CD14-positive monocyte (primary cell): ENCODE measurements around the gene GLG1. TPM values are rescaled to one million over a fixed set of nuclear protein-coding genes. Genes with fewer than 3 reads are reported as not detected.

ENCODE experiments used
- DNase-seq, 3 donors: peaks; one replicate each; pipeline ENCODE4 v3.0.0-alpha.2; 2011 to 2022
- H2AFZ ChIP-seq: 2 replicates; pipeline ENCODE4 v1.6.0; 2012; ENCODE audit warnings: mild to moderate bottlenecking, low read depth, low read length, inconsistent platforms; ENCODE audit not compliant: insufficient read depth, poor library complexity, severe bottlenecking
- H3K27ac ChIP-seq, 2 donors: 1 replicate in 1 of 2; 2 replicates in 1 of 2; pipeline ENCODE4 v1.5.1; 2012 to 2013; ENCODE audit warnings: low read length in 2 of 2, control low read depth in 1 of 2, inconsistent platforms in 1 of 2, low read depth in 1 of 2, mild to moderate bottlenecking in 1 of 2
- H3K27me3 ChIP-seq, 2 donors: one replicate each; pipeline versions ENCODE4 v1.6.0 to v1.6.1; 2011 to 2013; ENCODE audit warnings: low read length in 2 of 2; ENCODE audit not compliant: control insufficient read depth in 2 of 2, insufficient read depth in 2 of 2
- H3K36me3 ChIP-seq, 2 donors: replicated peaks in 1 of 2; 1 replicate in 1 of 2; 2 replicates in 1 of 2; pipeline versions ENCODE4 v1.5.1 to v1.6.1; 2012 to 2013; ENCODE audit warnings: low read length in 2 of 2, control low read depth in 1 of 2, inconsistent platforms in 1 of 2, mild to moderate bottlenecking in 1 of 2; ENCODE audit not compliant: insufficient read depth in 2 of 2, control insufficient read depth in 1 of 2
- H3K4me1 ChIP-seq, 2 donors: 1 replicate in 1 of 2; 2 replicates in 1 of 2; pipeline versions ENCODE4 v1.5.1 to v1.6.1; 2012 to 2013; ENCODE audit warnings: low read length in 2 of 2, control low read depth in 1 of 2, inconsistent platforms in 1 of 2, mild to moderate bottlenecking in 1 of 2, moderate library complexity in 1 of 2; ENCODE audit not compliant: insufficient read depth in 2 of 2, control insufficient read depth in 1 of 2
- H3K4me2 ChIP-seq: replicated peaks from 2 replicates; pipeline ENCODE3; 2012; ENCODE audit warnings: low read length, moderate library complexity, mild to moderate bottlenecking; ENCODE audit not compliant: poor library complexity, severe bottlenecking; ENCODE audit errors: extremely low read depth
- H3K4me3 ChIP-seq, 3 experiments: fragments of 200-600 bp in 1 of 3; sonication (generic) in 1 of 3; replicated peaks in 1 of 3; 1 replicate in 2 of 3; 2 replicates in 1 of 3; pipeline ENCODE4 v1.5.1; 2011 to 2013; ENCODE audit warnings: low read length in 3 of 3, mild to moderate bottlenecking in 3 of 3, control low read depth in 2 of 3, low read depth in 2 of 3, inconsistent platforms in 1 of 3, moderate library complexity in 1 of 3
- H3K79me2 ChIP-seq: 2 replicates; pipeline ENCODE4 v1.6.0; 2012; ENCODE audit warnings: mild to moderate bottlenecking, control low read depth, inconsistent platforms, low read length, moderate library complexity; ENCODE audit not compliant: insufficient read depth
- H3K9ac ChIP-seq: 2 replicates; pipeline ENCODE4 v1.6.0; 2017; ENCODE audit warnings: low read length, mild to moderate bottlenecking; ENCODE audit not compliant: insufficient read depth, poor library complexity, severe bottlenecking
- H3K9me3 ChIP-seq, 2 donors: replicated peaks in 1 of 2; 1 replicate in 1 of 2; 2 replicates in 1 of 2; pipeline versions ENCODE4 v1.5.1 to v1.6.1; 2012 to 2013; ENCODE audit warnings: low read length in 2 of 2, control low read depth in 1 of 2; ENCODE audit not compliant: control insufficient read depth in 1 of 2, insufficient read depth in 1 of 2
- H4K20me1 ChIP-seq: 2 replicates; pipeline ENCODE4 v1.6.0; 2012; ENCODE audit warnings: mild to moderate bottlenecking, low read length, control low read depth, moderate library complexity; ENCODE audit not compliant: insufficient read depth
- H3K27ac Mint-ChIP-seq, 7 donors: one replicate each; pipeline ENCODE4 v1.8.0; 2020; ENCODE audit warnings: mild to moderate bottlenecking in 7 of 7, mixed read lengths in 7 of 7, moderate library complexity in 6 of 7, inconsistent platforms in 2 of 7
- H3K27me3 Mint-ChIP-seq, 3 donors: one replicate each; pipeline ENCODE4 v1.8.0; 2021 to 2022; ENCODE audit warnings: low read depth in 3 of 3, mild to moderate bottlenecking in 3 of 3, mixed read lengths in 3 of 3, moderate library complexity in 3 of 3, inconsistent platforms in 1 of 3
- H3K36me3 Mint-ChIP-seq, 2 donors: one replicate each; pipeline ENCODE4 v1.8.0; 2020; ENCODE audit warnings: mixed read lengths in 2 of 2, inconsistent platforms in 1 of 2, mild to moderate bottlenecking in 1 of 2
- H3K4me1 Mint-ChIP-seq: one replicate; pipeline ENCODE4 v1.8.0; 2020; ENCODE audit warnings: mild to moderate bottlenecking, mixed read lengths
- H3K4me3 Mint-ChIP-seq, 2 donors: one replicate each; pipeline ENCODE4 v1.8.0; 2020; ENCODE audit warnings: mild to moderate bottlenecking in 2 of 2, mixed read lengths in 2 of 2, moderate library complexity in 1 of 2
- H3K9me3 Mint-ChIP-seq, 7 donors: one replicate each; pipeline ENCODE4 v1.8.0; 2020 to 2022; ENCODE audit warnings: mixed read lengths in 7 of 7, mild to moderate bottlenecking in 6 of 7, moderate library complexity in 6 of 7, inconsistent platforms in 2 of 7
- CTCF ChIP-seq: fragments of 200-600 bp; IDR thresholded peaks from one replicate; pipeline ENCODE4 v1.8.0; 2022; ENCODE audit warnings: antibody characterized with exemption, mild to moderate bottlenecking
- WGBS: methylation state at CpG from one replicate; pipeline ENCODE4 v1.1.5; 2013; ENCODE audit warnings: missing lambda C conversion rate; ENCODE audit not compliant: insufficient coverage; 5-methylcytosine and 5-hydroxymethylcytosine counted together
- intact Hi-C, 2 donors: fragments of 100-400 bp; cut with micrococcal nuclease; formaldehyde crosslinking; loops; one replicate each; pipeline versions ENCODE4 v1.15.0 to v1.15.1; 2023
- polyA plus RNA-seq, 3 donors: library from polyadenylated mRNA; depleted of rRNA in 1 of 3; unstranded in 2 of 3; stranded (reverse) in 1 of 3; fragments of 300-500 nt in 2 of 3; fragments of >200 nt in 1 of 3; fragmentation: Illumina TruSeq in 2 of 3; gene quantifications; 1 replicate in 2 of 3; 2 replicates in 1 of 3; pipeline ENCODE4 v1.2.3, GENCODE V29; 2012 to 2021

GLG1 gene
- polyA plus RNA-seq, 3 donors, result 40.3 to 69.1 (median 51.1) TPM

GRCh38 chr16:74603848-74604247, 3.1 kb downstream of the GLG1 start:
- Mint-ChIP-seq H3K36me3 (peaks cover 11 to 15% of the 10 kb centered on the region in 2 donors), H3K4me3 (no peak overlapping the region), H3K9me3 (no peaks in the 10 kb centered on the region), H3K4me1 (peaks cover 67% of the 10 kb centered on the region), H3K27me3 (peaks cover 0 to 3% (median 2%) of the 10 kb centered on the region in 3 donors), H3K27ac (no peak overlapping the region)
- no peak overlapping the region for H2AFZ ChIP-seq
- H3K9me3 ChIP-seq, result no peaks in the 10 kb centered on the region
- no peak overlapping the region for H3K9ac ChIP-seq
- WGBS, result 93% methylated on average over 3 of the region's 4 CpGs
- H3K4me2 ChIP-seq, result no peak overlapping the region
- no peak for DNase-seq
- peaks cover 80% of the 10 kb centered on the region for H3K79me2 ChIP-seq
- TF ChIP-seq CTCF, result no peak
- H3K27me3 ChIP-seq, result peaks cover 0 to under 1% of the 10 kb centered on the region in 2 donors
- H4K20me1 ChIP-seq, result peaks cover 63% of the 10 kb centered on the region
- peaks cover 39 to 56% of the 10 kb centered on the region in 2 donors for H3K4me1 ChIP-seq
- no peak overlapping the region for H3K4me3 ChIP-seq
- no peaks in the 10 kb centered on the region for H3K36me3 ChIP-seq
- H3K27ac ChIP-seq, result no peak overlapping the region
- intact Hi-C loops, result no loop called here

- Histone ChIP-seq H3K27me3 (no peaks in the 10 kb centered on the region), H3K27ac (peak overlapping the region; percentile 14 to 20), H3K79me2 (peaks cover 100% of the 10 kb centered on the region), H4K20me1 (peaks cover 88% of the 10 kb centered on the region), H3K36me3 (peaks cover 3 to 8% of the 10 kb centered on the region in 2 donors), H3K4me3 (peak overlapping the region in 1 of 3 experiments; percentile 8), H2AFZ (no peak overlapping the region), H3K4me2 (peak overlapping the region; percentile 21), H3K9ac (no peak overlapping the region), H3K9me3 (no peaks in the 10 kb centered on the region), H3K4me1 (peaks cover 34 to 50% of the 10 kb centered on the region in 2 donors)
- H3K4me3 Mint-ChIP-seq, result peak overlapping the region in 1 of 2 donors; percentile 47
- H3K9me3 Mint-ChIP-seq, result no peaks in the 10 kb centered on the region
- no peak for TF ChIP-seq CTCF
- peaks cover 63% of the 10 kb centered on the region for H3K4me1 Mint-ChIP-seq
- intact Hi-C loops, result no loop called here
- H3K27me3 Mint-ChIP-seq, result peaks cover 0 to 1% (median 0%) of the 10 kb centered on the region in 3 donors
- DNase-seq, result no peak
- H3K36me3 Mint-ChIP-seq, result peaks cover 18 to 38% of the 10 kb centered on the region in 2 donors
- H3K27ac Mint-ChIP-seq, result peak overlapping the region in 5 of 7 donors; percentile 23 to 84 (median 55)
- no CpG with 5 or more reads among the region's 9 CpGs for WGBS
Measured at GRCh38 chr16:74601126-74601871, 5.6 kb downstream of the GLG1 start.
